GM18499 (cell line): ENCODE measurements around the gene CNTD1.
"Not testable (repeated sequence)": the region's sequence is repeated elsewhere in the genome, so short reads cannot be mapped to it uniquely, and the experiment has no call there.

Source experiments
- ATAC-seq: cut with Tn5 transposase; IDR thresholded peaks from one replicate; pipeline ENCODE4 v1.9.1; 2021; ENCODE audit warnings: moderate number of reproducible peaks; ENCODE audit not compliant: insufficient read depth, unreplicated experiment

Gene CNTD1

GRCh38 chr17:42844761-42845555 lies 46.3 kb downstream of the CNTD1 start:
- no peak for ATAC-seq

GRCh38 chr17:42845556-42845917 lies 46.9 kb downstream of the CNTD1 start:
- no peak for ATAC-seq

GRCh38 chr17:42845918-42846593 lies 47.4 kb downstream of the CNTD1 start:
- ATAC-seq = no peak

GRCh38 chr17:42846594-42847280 lies 48.1 kb downstream of the CNTD1 start:
- no peak for ATAC-seq

DNA sequence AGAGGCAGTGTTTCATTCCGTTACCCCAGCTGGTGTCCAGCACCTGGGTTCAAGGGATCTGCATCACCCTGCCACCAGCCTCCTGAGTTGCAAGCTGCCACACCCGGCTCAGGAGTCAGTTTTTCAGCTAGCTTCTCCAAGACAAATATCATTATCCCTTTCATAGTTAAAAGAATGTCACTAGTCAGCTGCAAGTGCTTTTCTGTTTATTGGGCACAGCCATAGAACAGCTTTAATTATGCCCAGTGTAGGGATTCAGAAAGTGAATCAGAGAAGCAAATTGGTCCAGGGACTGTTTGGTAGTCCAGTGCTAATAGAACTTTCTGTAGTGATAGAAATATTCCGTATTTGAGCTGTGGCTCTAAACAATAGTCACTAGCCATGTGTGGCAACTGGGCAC lies 49.4 kb downstream of the CNTD1 start:
- no peak for ATAC-seq

- ATAC-seq = no peak
These were observed 50.4 kb downstream of the CNTD1 start for GRCh38 chr17:42849031-42849430.

GRCh38 chr17:42849451-42850181 lies 51.0 kb downstream of the CNTD1 start:
- ATAC-seq = no peak

DNA sequence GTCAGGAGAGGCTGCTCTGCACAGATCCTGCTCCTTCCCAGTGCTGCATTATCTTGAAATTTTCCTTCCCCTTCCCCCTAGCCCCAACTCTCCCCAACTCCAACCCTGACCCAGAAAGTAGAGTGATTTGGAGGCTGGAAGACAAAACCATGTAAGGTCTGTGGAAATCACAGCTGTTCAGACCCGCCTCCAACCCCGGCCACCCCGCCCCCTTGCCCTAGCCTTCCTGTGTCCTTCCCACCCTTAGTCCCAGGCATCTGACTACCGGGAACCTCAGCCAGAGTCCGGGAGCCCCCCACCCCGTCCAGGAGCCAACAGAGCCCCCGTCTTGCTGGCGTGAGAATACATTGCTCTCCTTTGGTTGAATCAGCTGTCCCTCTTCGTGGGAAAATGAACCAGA lies 52.3 kb downstream of the CNTD1 start, which contains the start of gene AOC3:
Gene AOC3 (plus strand): TSS at position 246 of the 400 bp plus-strand sequence. CDS start 145 bp downstream, at position 391.
- no peak for ATAC-seq

GRCh38 chr17:42851371-42852240 lies 52.9 kb downstream of the CNTD1 start:
- not testable (repeated sequence) for ATAC-seq

DNA sequence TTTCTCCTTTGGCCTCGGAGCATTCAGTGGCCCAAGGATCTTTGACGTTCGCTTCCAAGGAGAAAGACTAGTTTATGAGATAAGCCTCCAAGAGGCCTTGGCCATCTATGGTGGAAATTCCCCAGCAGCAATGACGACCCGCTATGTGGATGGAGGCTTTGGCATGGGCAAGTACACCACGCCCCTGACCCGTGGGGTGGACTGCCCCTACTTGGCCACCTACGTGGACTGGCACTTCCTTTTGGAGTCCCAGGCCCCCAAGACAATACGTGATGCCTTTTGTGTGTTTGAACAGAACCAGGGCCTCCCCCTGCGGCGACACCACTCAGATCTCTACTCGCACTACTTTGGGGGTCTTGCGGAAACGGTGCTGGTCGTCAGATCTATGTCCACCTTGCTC lies 53.7 kb downstream of the CNTD1 start:
- no peak for ATAC-seq

- no peak for ATAC-seq
These were observed 54.3 kb downstream of the CNTD1 start for GRCh38 chr17:42853004-42853403.

- ATAC-seq = no peak
These were observed 54.9 kb downstream of the CNTD1 start for GRCh38 chr17:42853597-42853967.

DNA sequence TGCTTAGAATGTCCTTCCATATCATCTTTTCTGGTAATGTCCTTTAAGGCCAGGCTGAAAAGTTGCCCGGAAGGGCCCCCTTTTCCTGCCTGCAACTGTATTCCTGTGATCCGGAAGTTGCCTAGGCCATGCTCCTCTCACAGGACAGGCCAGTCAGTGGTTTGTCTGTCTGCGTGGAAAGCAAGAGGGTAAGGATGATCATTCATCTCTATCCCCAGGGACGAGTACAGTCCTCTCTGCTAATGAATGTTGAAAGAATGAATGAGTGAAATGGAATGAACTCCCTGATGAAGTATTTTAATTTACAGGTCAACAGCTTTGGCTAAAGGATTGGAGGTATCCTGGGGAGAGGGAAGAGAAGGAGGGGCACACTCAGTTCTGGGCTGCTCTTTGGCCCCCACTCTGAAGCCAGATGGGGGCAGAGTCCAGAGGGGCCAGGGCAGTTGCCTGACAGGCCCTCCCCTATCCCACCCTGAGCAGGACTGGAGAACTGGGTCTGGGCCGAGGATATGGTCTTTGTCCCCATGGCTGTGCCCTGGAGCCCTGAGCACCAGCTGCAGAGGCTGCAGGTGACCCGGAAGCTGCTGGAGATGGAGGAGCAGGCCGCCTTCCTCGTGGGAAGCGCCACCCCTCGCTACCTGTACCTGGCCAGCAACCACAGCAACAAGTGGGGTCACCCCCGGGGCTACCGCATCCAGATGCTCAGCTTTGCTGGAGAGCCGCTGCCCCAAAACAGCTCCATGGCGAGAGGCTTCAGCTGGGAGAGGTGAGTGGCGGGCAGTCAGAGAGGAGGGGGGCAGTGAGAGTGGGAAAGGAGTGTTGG lies 55.5 kb downstream of the CNTD1 start:
- ATAC-seq = no peak

- no peak for ATAC-seq
These were observed 56.5 kb downstream of the CNTD1 start for GRCh38 chr17:42855048-42855596.

GRCh38 chr17:42856093-42856492 lies 57.4 kb downstream of the CNTD1 start:
- ATAC-seq = not testable (repeated sequence)

DNA sequence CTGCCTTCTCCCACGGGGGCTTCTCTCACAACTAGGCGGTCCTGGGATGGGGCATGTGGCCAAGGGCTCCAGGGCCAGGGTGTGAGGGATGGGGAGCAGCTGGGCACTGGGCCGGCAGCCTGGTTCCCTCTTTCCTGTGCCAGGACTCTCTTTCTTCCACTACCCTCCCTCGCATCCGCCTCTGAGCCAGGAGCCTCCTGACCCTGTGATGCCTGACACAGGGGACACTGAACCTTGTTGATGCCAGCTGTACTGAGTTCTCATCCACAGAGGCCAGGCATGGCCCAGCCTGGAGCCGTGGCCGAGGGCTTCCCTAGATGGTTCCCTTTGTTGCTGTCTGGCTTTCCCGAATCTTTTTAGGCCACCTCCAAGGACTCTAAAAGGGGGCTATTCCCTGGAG lies 57.9 kb downstream of the CNTD1 start:
- not testable (repeated sequence) for ATAC-seq

DNA sequence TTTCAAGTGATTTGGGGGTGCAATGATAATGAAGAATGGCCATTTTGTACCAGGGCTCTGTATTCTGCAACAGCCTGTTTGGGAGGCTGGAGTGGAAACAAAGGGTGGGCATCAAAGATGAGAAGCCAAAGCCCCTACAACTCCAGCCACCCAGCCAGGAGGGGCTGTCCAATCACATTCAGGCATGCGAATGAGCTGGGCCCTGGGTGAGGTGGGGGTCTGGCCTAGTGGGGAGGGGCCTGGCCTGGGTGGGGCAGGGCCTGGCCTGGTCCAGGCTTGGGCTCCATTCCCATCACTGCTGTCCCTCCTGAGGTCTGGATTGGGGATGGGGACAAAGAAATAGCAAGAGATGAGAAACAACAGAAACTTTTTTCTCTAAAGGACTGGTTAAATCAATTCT lies 58.7 kb downstream of the CNTD1 start:
- no peak for ATAC-seq
